Suprapubic skin (tissue), 4 donors: Measurements from ENCODE around the gene FBXO3.

Experiments
- CTCF ChIP-seq, 2 donors: fragments of 200-600 bp in 1 of 2; fragments of 450-650 bp in 1 of 2; sonication (generic) in 1 of 2; IDR thresholded peaks; one replicate each; pipeline ENCODE4 v1.5.1; 2016 to 2019; ENCODE audit warnings: antibody characterized with exemption in 2 of 2, mild to moderate bottlenecking in 1 of 2, moderate library complexity in 1 of 2
- POLR2A ChIP-seq, 2 donors: fragments of 450-650 bp; IDR thresholded peaks; one replicate each; pipeline ENCODE4 v1.6.1; 2017; ENCODE audit warnings: antibody characterized with exemption in 2 of 2, mild to moderate bottlenecking in 2 of 2, moderate library complexity in 2 of 2
- POLR2AphosphoS5 ChIP-seq, 3 donors: sonication (generic); formaldehyde crosslinking; IDR thresholded peaks; one replicate each; pipeline ENCODE4 v1.6.1; 2017; ENCODE audit warnings: antibody characterized with exemption in 3 of 3

DNA sequence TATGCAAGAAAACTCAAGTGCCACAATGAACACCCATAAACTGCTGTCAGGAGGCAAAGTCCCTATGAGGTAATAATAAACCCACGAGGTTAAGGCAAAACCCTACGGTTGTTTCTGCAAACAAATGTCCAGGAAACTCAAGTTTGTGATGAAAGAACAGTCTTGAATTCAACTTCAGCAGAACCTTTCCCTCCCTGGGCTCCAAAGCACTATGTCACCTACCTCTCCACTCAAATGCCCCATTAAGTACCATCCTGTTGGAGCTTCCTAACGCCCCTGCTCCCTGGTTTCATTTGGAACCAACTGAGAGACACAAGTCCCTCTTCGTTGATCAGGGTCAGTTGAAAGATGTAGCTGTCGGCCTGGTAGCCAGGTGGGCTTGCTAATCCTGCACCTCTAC is 71.1 kb downstream of the FBXO3 start:
- no peak for TF ChIP-seq POLR2A (IDR thresholded peaks at IDR 0.05)
- TF ChIP-seq POLR2AphosphoS5 (IDR thresholded peaks at IDR 0.05): no peak
- no peak for TF ChIP-seq CTCF (IDR thresholded peaks at IDR 0.05)
